Stimulated activated CD4-positive, alpha-beta T cell treated with anti-CD3 and anti-CD28 coated beads, Interleukin-12 subunit alpha, Interleukin-12 subunit beta, amount 100 ng/mL, for 48 hours (primary cell): ENCODE results near the gene MAST3.
"Not testable (repeated sequence)": the region's sequence is repeated elsewhere in the genome, so short reads cannot be mapped to it uniquely, and the experiment has no call there.

Source experiments
- DNase-seq, 3 donors: peaks; one replicate each; pipeline ENCODE4 v3.0.0-alpha.2; 2020; ENCODE audit warnings: low read depth in 2 of 3, low spot score in 1 of 3

Gene MAST3

DNA sequence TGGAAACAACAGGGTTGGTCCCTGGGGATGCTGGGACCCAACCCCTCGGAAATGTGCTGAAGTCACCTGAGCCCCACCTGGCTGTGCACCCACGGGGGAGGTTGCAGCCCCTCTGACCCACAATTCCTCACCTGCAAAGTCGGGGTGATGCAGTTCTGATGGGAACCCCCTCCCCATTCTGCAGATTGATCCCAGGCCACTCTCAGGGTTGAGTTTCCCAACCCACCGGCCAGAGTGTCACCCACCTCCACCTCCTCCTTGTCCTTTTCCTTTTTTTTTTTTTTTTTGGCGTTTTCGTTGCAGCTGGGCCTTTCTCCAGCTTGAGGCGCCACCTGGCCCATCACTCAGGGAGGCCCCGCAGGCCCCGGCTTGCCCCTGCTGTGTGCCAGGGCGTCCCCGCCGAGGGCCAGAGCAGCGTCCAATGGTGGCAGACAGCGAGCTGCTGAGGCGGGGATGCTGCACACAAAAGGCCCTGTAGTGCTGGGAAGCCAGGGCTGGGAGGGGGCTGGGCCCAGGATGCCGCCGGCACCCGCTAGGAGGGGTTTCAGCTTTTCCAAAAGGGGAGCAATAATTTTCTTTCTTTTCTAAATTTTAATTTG is 60.0 kb downstream of the MAST3 start:
- DNase-seq, result no peak

DNA sequence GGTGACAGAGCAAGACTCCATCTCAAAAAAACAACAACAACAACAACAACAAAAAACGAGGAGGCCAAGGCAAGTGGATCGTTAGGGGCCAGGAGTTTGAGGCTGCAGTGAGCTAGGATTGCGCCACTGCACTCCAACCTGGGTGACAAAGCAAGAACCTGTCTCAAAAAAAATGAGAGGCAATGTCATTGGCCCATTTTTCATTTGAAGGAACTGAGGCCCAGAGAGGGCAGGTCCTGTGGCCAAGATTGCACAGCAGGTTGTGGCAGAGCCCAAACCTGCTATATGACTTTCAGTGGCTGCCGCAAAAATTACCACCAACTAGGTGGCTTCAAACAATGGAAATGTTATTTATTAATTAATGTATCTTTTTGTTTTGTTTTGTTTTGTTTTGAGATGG is 60.9 kb downstream of the MAST3 start:
- no peak for DNase-seq

DNA sequence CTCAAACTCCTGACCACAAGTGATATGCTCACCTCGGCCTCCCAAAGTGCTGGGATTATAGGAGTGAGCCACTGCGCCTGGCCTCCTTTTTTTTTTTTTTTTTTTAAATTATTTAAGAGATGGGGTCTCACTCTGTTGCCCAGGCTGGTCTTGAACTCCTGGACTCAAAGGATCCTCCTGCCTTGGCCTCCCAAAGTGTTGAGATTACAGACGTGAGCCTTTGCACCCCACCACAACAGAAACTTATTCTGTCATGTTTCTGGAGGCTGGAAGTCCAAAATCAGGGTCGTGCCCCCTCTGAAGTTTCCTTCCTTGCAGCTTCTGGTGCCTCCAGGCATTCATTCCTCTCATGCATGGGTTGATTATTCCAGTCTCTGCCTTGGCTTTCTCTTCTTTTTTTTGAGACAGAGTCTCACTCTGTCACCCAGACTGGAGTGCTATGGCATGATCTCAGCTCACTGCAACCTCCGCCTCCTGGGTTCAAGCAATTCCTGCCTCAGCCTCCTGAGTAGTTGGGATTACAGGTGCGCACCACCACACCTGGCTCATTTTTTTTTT is 61.6 kb downstream of the MAST3 start:
- DNase-seq, result not testable (repeated sequence)

- no peak for DNase-seq
Measured at GRCh38 chr19:18159810-18160209, 62.2 kb downstream of the MAST3 start.

DNA sequence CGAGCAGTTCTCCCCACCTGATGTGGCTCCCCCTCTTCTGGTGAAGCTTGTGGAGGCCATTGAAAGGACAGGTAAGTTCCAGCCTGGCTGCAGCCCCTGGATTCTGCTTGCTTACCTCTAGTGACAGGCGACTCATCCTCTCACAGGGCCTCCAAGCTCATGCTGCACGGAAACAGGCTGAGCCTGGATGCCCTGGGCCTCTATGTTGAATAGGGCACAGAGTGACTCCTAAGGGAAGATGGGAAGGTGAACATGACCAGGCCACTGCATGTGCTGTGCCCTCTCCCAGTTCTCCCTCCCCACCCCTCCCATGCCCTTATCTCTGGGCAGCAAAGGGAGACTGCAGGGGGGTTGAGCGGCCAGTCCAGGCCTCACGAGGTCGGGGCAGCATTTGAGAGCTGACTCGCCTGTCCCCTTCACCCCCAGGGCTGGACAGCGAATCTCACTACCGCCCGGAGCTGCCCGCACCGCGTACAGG is 63.0 kb downstream of the MAST3 start:
- DNase-seq, result no peak

DNA sequence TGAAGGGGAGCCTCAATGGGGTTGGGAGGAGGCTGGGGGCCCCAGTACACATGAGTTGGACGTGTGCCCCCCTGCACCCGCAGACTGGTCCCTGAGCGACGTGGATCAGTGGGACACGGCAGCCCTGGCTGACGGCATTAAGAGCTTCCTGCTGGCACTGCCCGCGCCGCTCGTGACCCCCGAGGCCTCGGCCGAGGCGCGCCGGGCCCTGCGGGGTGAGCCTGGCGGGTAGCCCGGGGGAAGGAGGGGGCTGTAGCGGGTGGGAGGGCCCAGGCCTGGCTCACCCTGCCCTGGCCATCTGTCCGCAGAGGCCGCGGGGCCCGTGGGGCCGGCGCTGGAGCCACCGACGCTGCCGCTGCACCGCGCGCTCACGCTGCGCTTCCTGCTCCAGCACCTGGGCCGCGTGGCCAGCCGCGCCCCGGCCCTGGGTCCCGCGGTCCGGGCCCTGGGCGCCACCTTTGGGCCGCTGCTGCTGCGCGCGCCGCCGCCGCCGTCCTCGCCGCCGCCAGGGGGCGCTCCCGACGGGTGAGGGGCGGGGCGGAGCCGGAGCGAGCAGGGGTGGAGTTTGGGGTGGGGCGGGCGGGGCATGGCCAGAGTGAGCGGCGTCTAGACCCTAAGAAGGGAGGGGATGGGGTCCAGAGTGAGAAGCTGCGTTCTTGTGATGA is 63.5 kb downstream of the MAST3 start:
- peak; percentile 64 to 72 (median 71) for DNase-seq

GRCh38 chr19:18161636-18162002 is 64.0 kb downstream of the MAST3 start:
- no peak for DNase-seq

DNA sequence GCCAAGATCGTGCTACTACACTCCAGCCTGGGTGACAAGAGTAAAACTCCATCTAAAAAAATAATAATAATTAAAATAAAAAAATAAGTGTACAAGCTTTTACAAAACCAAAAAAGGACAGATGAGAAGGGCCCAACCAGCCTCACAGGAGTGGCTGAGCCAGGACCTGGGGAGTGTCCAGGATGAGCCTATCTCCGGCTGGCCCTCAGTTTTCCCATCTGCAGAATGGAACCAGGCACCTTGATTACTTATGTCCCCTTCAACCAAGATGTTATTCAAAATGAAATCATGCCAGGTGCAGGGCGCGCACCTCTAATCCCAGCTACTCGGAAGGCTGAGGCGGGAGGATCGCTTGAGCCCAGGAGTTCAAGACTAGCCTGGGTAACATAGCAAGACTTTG is 66.5 kb downstream of the MAST3 start:
- no peak for DNase-seq

GRCh38 chr19:18165794-18166544 is 68.4 kb downstream of the MAST3 start:
- no peak for DNase-seq

DNA sequence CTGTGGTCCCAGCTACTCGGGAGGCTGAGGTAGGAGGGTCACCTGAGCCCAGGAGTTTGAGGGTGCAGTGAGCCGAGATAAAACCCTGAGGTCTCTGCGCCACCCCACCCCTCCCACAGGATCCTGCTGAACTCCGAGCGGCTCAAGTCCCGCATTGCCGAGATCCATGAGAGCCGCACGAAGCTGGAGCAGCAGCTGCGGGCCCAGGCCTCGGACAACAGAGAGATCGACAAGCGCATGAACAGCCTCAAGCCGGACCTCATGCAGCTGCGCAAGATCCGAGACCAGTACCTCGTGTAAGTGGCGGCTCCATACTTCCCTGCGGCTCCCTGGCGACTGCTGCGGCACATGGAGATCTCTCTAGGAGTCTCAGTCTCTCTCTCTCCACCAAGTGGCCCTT is 69.4 kb downstream of the MAST3 start:
- DNase-seq, result no peak

GRCh38 chr19:18167975-18168645 is 70.5 kb downstream of the MAST3 start:
- DNase-seq, result peak; percentile 50 to 65 (median 50)

DNA sequence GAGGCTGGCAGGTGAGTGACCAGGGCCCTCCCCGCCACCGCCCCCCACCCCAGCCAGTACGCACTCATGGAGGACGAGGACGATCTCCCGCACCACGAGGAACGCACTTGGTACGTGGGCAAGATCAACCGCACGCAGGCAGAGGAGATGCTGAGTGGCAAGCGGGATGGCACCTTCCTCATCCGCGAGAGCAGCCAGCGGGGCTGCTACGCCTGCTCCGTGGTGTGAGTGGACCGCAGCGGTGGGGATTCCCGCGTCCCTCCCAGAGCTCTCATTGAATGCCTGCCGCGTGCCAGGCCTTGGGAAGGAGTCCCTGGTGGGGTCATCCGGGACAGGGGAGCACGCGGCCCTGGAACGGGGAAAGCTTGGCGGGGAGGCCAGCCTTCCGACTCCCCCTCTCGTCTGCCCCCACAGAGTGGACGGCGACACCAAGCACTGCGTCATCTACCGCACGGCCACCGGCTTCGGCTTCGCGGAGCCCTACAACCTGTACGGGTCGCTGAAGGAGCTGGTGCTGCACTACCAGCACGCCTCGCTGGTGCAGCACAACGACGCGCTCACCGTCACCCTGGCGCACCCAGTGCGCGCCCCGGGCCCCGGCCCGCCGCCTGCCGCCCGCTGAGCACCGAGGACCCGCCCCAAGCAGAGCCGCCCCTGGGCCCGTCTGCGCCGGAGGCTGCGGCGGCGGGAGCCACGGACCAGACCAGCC is 71.2 kb downstream of the MAST3 start:
- no peak for DNase-seq

- DNase-seq, result no peak
Measured at GRCh38 chr19:18170714-18171255, 73.2 kb downstream of the MAST3 start.

- no peak for DNase-seq
Measured at GRCh38 chr19:18171605-18172327, 74.2 kb downstream of the MAST3 start.

GRCh38 chr19:18172331-18173053 is 74.9 kb downstream of the MAST3 start:
- DNase-seq, result no peak

DNA sequence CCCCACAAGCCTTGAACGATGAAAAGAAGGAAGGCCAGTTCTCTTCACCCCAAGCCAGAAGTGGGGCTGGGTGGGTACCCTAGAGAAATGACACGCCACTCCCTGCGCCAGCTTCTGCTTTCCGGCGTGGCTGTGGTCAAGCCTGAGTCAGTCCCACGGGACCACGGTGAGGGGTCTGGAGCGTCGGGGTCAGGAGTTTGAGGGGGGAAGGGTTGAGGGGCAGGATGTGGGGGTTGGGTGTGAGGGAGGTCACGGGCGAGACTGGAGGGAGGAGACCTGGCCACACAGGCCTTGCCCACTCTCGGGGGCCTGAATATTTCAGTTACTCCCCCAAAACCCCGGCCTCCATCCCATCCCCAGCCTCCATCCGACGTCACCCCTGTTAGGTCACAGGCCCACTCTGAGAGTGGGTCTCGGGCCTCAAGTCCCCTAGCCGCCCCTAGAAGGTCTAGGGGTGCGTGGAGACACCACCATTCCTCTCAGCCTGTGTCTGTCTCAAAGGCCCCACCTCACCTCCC is 75.5 kb downstream of the MAST3 start:
- no peak for DNase-seq

- peak in 1 of 3 donors; percentile 53 for DNase-seq
Measured at GRCh38 chr19:18173572-18174288, 76.2 kb downstream of the MAST3 start, which contains the start of gene IFI30. Gene IFI30, plus strand, starts transcription at chr19:18173813. Its CDS starts 29 bp downstream, at chr19:18173842.

DNA sequence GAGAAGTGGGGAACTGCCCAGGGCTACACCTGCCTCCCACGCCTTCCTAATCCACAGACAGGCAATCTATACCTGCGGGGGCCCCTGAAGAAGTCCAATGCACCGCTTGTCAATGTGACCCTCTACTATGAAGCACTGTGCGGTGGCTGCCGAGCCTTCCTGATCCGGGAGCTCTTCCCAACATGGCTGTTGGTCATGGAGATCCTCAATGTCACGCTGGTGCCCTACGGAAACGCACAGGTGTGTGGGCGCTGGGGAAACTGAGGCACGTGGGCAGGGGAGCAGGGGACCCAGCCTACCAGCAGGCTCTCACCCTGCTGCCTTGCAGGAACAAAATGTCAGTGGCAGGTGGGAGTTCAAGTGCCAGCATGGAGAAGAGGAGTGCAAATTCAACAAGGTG is 77.4 kb downstream of the MAST3 start:
- no peak for DNase-seq
